ENCODE results near the gene GPR25.
A peak's percentile ranks its signal among the peaks of the same experiment; 100 is the strongest.

GPR25 gene

DNA sequence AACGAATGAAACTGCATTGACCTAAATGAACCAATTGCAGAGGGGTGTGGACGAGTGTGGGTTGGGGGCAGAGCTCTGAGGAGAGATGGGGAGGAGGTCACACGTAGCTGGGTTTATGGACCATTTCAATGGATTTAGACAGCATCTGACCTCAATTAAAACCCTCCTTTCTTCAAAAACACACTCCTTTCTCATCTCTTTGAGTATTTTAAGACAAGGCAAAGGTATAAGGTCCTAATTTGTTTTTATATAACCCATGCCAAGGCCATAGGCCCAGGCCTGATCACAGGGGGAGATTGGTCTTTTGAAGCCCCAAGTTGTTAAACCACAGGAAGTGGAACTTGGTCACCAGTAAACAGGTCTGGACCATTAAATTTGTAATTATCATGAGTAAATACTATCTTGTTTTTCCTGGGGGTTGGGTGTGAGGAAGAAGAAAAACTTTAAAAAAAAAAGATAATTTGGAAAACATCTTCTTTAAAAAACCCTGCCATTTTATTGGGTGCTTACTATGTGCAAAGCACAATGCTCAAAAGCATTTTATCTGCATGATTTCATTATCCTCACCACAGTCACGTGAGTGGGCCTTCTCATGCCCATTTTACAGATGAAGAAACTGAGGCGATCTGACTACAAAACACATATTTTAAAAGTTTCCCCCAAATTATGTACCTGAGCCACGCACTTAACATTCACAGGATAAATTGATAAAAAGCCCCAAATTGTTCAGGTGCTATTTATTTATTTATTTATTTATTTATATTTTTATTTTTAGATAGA lies 13.0 kb downstream of the GPR25 start:
- Mint-ChIP-seq H3K4me3 (no peak overlapping the region), H3K9me3 (no peaks in the 10 kb centered on the region), H3K36me3 (ENCODE audit: low read depth) (peaks cover 3% of the 10 kb centered on the region), H3K4me1 (ENCODE audit: low read depth) (peaks cover 37% of the 10 kb centered on the region), H3K27ac (no peak overlapping the region), H3K27me3 (ENCODE audit: low read depth) (peaks cover 47% of the 10 kb centered on the region)

DNA sequence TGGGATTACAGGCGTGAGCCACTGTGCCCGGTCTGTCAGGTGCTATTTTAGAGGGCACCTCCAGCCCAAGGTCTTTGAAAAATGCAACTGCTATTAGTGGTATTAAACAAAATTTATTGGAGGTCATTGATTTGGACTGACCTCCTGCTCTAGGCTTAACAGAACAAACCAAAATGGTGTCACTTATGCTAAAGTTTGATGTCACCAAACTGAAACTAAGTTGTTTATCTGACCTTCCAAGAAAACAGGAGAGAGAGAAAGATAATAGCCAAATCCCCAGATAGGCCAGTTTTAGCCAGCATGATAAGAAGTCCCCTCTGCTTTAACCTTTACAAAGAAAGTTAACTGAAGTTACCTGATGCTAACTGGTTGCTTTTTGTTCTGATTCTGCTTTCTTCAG lies 13.8 kb downstream of the GPR25 start:
- H3K27ac Mint-ChIP-seq, result no peak overlapping the region
- H3K9me3 Mint-ChIP-seq, result no peaks in the 10 kb centered on the region
- H3K4me3 Mint-ChIP-seq, result no peak overlapping the region
- peaks cover 37% of the 10 kb centered on the region for H3K4me1 Mint-ChIP-seq (ENCODE audit: low read depth)
- peaks cover 44% of the 10 kb centered on the region for H3K27me3 Mint-ChIP-seq (ENCODE audit: low read depth)
- H3K36me3 Mint-ChIP-seq (ENCODE audit: low read depth), result peaks cover 3% of the 10 kb centered on the region

GRCh38 chr1:200887036-200887435 lies 14.3 kb downstream of the GPR25 start:
- peaks cover 37% of the 10 kb centered on the region for H3K4me1 Mint-ChIP-seq (ENCODE audit: low read depth)
- H3K27ac Mint-ChIP-seq, result no peak overlapping the region
- H3K9me3 Mint-ChIP-seq, result no peaks in the 10 kb centered on the region
- peaks cover 47% of the 10 kb centered on the region for H3K27me3 Mint-ChIP-seq (ENCODE audit: low read depth)
- H3K4me3 Mint-ChIP-seq, result no peak overlapping the region
- peaks cover 3% of the 10 kb centered on the region for H3K36me3 Mint-ChIP-seq (ENCODE audit: low read depth)

DNA sequence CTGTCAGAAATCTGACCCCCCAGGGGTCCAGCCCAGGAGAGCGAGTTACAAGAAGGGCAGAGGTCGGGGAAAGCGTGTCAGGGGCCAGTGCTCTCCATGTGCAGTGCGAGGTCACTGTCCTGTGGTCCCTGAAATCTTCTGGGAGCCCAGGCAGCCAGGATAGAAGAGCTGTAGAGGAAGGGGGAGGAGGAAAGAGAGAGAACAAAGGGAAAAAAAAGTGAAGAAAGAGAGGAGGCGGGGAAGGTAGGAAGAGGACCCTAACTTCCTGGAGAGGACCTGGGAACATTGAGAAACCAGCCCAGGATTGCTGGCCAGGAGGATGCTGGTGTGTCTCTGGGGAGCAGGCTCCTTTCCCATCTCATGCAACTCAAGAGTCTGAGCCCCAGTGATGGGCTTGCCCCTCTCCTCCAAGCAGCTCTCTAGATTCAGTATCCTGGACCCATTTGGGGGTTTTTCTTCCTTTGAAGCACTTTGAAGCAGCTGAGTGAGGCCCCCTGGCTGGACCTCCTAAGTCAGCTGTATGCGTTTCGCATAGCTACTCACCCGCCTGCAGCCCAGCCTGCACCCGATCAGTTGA lies 15.1 kb downstream of the GPR25 start:
- H3K27ac Mint-ChIP-seq, result no peak overlapping the region
- H3K36me3 Mint-ChIP-seq (ENCODE audit: low read depth), result peaks cover 3% of the 10 kb centered on the region
- peaks cover 39% of the 10 kb centered on the region for H3K4me1 Mint-ChIP-seq (ENCODE audit: low read depth)
- H3K9me3 Mint-ChIP-seq, result no peaks in the 10 kb centered on the region
- peak overlapping the region; percentile 43 for H3K4me3 Mint-ChIP-seq
- H3K27me3 Mint-ChIP-seq (ENCODE audit: low read depth), result peaks cover 52% of the 10 kb centered on the region

DNA sequence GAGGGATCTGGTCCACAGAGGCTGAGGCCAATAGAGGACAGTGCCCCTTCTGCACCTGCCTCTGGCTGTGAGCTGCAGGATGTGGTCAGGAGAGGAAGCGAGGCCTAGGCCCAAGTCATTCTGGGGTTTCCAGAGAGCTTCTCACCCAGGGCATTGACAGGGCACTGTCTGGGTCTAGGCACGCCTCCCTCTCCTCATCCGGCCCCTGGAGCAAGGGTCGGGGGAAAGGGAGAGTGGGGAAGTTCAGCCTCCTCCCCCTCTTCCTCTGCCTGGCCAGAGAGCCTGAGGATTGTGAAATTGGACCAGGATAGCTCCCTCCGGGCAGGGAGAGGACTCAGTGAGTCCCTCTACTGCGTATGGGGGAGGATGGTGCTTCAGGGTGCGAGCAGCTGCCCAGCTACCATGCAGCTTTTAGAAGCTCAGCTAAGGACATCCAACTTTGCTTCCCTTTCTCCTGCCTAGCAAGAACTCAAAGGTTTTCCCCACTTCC lies 15.6 kb downstream of the GPR25 start:
- H3K27ac Mint-ChIP-seq, result no peak overlapping the region
- H3K9me3 Mint-ChIP-seq, result no peaks in the 10 kb centered on the region
- H3K27me3 Mint-ChIP-seq (ENCODE audit: low read depth), result peaks cover 58% of the 10 kb centered on the region
- peak overlapping the region; percentile 58 for H3K4me3 Mint-ChIP-seq
- H3K36me3 Mint-ChIP-seq (ENCODE audit: low read depth), result peaks cover 3% of the 10 kb centered on the region
- H3K4me1 Mint-ChIP-seq (ENCODE audit: low read depth), result peaks cover 39% of the 10 kb centered on the region

DNA sequence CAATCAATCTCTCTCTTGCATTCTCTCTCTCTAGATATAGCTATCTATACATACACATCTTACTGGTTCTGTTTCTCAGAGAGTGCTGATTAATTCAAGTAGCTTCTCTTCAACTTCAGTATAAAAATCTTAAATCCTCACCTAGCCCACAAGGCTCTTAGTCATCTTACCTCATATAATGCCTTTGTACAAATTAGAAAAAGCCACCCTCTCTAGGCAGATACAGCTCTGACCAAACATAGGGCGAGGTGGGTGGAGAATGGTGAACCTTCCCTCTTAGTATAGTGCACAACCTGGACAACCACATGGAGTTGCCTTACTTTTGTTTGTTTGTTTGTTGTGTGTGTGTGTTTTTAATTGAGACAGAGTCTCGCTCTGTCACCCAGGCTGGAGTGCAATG lies 16.8 kb downstream of the GPR25 start:
- H3K27me3 Mint-ChIP-seq (ENCODE audit: low read depth), result peaks cover 65% of the 10 kb centered on the region
- H3K4me1 Mint-ChIP-seq (ENCODE audit: low read depth), result peaks cover 39% of the 10 kb centered on the region
- peak overlapping the region; percentile 10 for H3K27ac Mint-ChIP-seq
- peak overlapping the region; percentile 4 for H3K4me3 Mint-ChIP-seq
- peaks cover 3% of the 10 kb centered on the region for H3K36me3 Mint-ChIP-seq (ENCODE audit: low read depth)
- no peaks in the 10 kb centered on the region for H3K9me3 Mint-ChIP-seq

GRCh38 chr1:200890027-200890426 lies 17.2 kb downstream of the GPR25 start:
- Mint-ChIP-seq H3K4me1 (ENCODE audit: low read depth) (peaks cover 39% of the 10 kb centered on the region), H3K4me3 (no peak overlapping the region), H3K36me3 (ENCODE audit: low read depth) (peaks cover 3% of the 10 kb centered on the region), H3K9me3 (no peaks in the 10 kb centered on the region), H3K27ac (no peak overlapping the region), H3K27me3 (ENCODE audit: low read depth) (peaks cover 66% of the 10 kb centered on the region)

DNA sequence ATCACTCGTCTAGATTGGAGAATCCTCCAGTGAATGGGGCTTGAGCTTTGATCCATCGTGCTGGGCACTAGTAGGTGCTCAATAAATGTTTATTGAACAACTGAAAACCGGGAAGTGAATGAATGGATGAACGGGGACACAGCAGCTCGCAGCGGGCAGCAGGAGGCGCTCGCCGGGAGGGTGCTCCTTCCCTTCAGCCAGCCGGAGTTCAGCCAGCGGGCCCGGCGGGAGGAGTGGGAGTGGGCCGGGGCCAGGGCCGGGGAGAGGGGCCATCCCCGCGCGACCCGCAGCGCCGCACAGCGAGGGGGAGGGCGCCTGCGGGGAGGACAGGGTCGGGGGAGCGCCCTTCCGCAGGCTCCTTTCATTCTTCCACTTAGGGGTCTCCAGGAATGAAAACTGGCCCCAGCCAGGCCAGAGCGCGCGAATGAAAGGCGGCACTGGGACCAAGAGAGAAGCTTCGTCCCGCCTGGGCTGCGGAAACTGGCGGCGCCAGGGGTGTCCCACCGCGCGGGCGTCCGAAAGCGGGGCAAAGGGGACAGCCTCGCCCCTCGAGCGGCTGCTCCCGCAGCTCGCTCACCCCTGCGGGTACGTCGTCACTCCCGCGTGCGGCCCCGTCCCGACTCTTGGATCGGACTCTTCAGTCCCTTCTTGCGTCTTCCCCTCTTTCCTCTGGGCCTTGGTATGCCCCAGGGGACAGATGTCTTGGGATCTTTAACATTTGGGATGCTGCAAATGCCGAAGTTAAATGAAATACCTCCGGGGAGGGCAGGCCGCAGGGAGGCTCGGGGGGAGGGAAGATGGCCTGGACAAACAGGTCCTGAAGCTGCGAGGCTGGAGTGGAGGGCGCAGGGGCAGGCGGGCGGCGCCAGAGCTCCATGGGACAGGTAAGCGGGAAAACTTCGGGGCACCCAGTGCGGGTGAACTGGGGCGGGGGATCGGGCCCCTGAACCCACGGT lies 18.3 kb downstream of the GPR25 start:
- H3K36me3 Mint-ChIP-seq (ENCODE audit: low read depth), result peaks cover 3% of the 10 kb centered on the region
- H3K9me3 Mint-ChIP-seq, result no peaks in the 10 kb centered on the region
- H3K27ac Mint-ChIP-seq, result no peak overlapping the region
- peak overlapping the region; percentile 21 for H3K4me3 Mint-ChIP-seq
- H3K4me1 Mint-ChIP-seq (ENCODE audit: low read depth), result peaks cover 37% of the 10 kb centered on the region
- H3K27me3 Mint-ChIP-seq (ENCODE audit: low read depth), result peaks cover 66% of the 10 kb centered on the region

- no peaks in the 10 kb centered on the region for H3K9me3 Mint-ChIP-seq
- peaks cover 67% of the 10 kb centered on the region for H3K27me3 Mint-ChIP-seq (ENCODE audit: low read depth)
- no peak overlapping the region for H3K27ac Mint-ChIP-seq
- peaks cover 3% of the 10 kb centered on the region for H3K36me3 Mint-ChIP-seq (ENCODE audit: low read depth)
- peaks cover 34% of the 10 kb centered on the region for H3K4me1 Mint-ChIP-seq (ENCODE audit: low read depth)
- H3K4me3 Mint-ChIP-seq, result no peak overlapping the region
Observed at GRCh38 chr1:200891774-200892157, 19.0 kb downstream of the GPR25 start.

DNA sequence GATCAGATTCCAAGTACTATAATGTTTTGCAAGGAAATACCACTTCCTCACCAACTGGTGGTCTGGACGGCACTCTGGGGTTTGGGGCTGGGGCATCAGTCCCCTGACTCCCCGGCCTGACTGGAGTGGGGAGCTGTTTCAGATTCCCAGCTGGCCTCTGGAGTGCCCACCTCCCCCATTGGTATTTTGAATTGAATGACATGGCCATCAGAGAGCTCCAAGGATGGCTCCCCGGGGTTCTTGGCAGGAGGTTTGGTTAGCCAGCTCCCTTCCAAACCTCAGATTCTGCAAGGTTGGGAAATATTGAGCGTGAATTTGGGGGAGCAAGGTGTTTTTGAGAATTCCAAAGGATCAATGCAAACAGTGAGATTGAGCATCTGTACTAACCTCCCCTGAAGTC lies 19.8 kb downstream of the GPR25 start:
- peaks cover 67% of the 10 kb centered on the region for H3K27me3 Mint-ChIP-seq (ENCODE audit: low read depth)
- H3K36me3 Mint-ChIP-seq (ENCODE audit: low read depth), result peaks cover 3% of the 10 kb centered on the region
- no peak overlapping the region for H3K27ac Mint-ChIP-seq
- no peak overlapping the region for H3K4me3 Mint-ChIP-seq
- H3K4me1 Mint-ChIP-seq (ENCODE audit: low read depth), result peaks cover 29% of the 10 kb centered on the region
- no peaks in the 10 kb centered on the region for H3K9me3 Mint-ChIP-seq

GRCh38 chr1:200892958-200893357 lies 20.2 kb downstream of the GPR25 start:
- Mint-ChIP-seq H3K4me3 (no peak overlapping the region), H3K36me3 (ENCODE audit: low read depth) (peaks cover 3% of the 10 kb centered on the region), H3K4me1 (ENCODE audit: low read depth) (peaks cover 25% of the 10 kb centered on the region), H3K27ac (no peak overlapping the region), H3K27me3 (ENCODE audit: low read depth) (peaks cover 71% of the 10 kb centered on the region), H3K9me3 (no peaks in the 10 kb centered on the region)

GRCh38 chr1:200893411-200893901 lies 20.7 kb downstream of the GPR25 start:
- H3K27me3 Mint-ChIP-seq (ENCODE audit: low read depth), result peaks cover 76% of the 10 kb centered on the region
- H3K36me3 Mint-ChIP-seq (ENCODE audit: low read depth), result peaks cover 3% of the 10 kb centered on the region
- no peak overlapping the region for H3K4me3 Mint-ChIP-seq
- no peak overlapping the region for H3K27ac Mint-ChIP-seq
- H3K9me3 Mint-ChIP-seq, result no peaks in the 10 kb centered on the region
- H3K4me1 Mint-ChIP-seq (ENCODE audit: low read depth), result peaks cover 20% of the 10 kb centered on the region

GRCh38 chr1:200894712-200895442 lies 22.1 kb downstream of the GPR25 start, which contains the start of gene INAVA:
Gene INAVA (plus strand): TSS chr1:200894900. CDS start chr1:200898401, 3,501 bp downstream.
- H3K27me3 Mint-ChIP-seq (ENCODE audit: low read depth), result peaks cover 77% of the 10 kb centered on the region
- H3K27ac Mint-ChIP-seq, result no peak within 1 kb of the TSS

DNA sequence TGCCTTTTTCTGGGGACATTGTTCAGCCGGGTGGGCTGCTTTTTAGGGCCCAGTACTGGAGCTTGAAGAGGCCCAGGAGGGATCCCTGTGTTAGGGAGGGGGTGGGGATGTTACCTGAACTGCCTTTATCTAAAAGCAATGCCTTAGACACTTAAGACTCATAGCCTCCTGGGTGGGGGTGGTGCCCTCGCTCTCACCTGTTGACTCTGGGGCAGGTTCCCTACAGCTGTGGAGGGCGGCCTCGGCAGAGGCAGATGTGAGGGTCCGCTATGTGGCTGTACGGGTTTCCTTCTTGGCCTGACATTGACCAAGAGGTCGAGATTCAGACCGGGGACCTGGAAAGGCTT lies 22.6 kb downstream of the GPR25 start:
- peaks cover 3% of the 10 kb centered on the region for H3K36me3 Mint-ChIP-seq (ENCODE audit: low read depth)
- H3K4me3 Mint-ChIP-seq, result no peak overlapping the region
- no peaks in the 10 kb centered on the region for H3K9me3 Mint-ChIP-seq
- H3K27ac Mint-ChIP-seq, result no peak overlapping the region
- peaks cover 71% of the 10 kb centered on the region for H3K27me3 Mint-ChIP-seq (ENCODE audit: low read depth)
- H3K4me1 Mint-ChIP-seq (ENCODE audit: low read depth), result peaks cover 6% of the 10 kb centered on the region

More at GRCh38 chr1:200894712-200895442, 22.1 kb downstream of the GPR25 start, which contains the start of gene INAVA:
- Mint-ChIP-seq H3K9me3 (no peaks in the 10 kb centered on the region), H3K36me3 (ENCODE audit: low read depth) (peaks cover 3% of the 10 kb centered on the region), H3K4me1 (ENCODE audit: low read depth) (peaks cover 6% of the 10 kb centered on the region), H3K4me3 (no peak within 1 kb of the TSS)

Measured in T-helper 1 cell treated with Interleukin-12 subunit alpha and Interleukin-12 subunit beta and Interleukin-4 antibody, amounts not matched to agents 30 μg/mL and 1 μg/mL, for 36 hours (primary cell).